GM12875 (cell line): Measurements from ENCODE around the gene VAV3.

Source experiments
- H3K4me3 ChIP-seq: one replicate; pipeline ENCODE4 v1.5.1; 2011; ENCODE audit warnings: low read depth, low read length, control low read depth
- CTCF ChIP-seq: IDR thresholded peaks from 2 replicates; pipeline ENCODE4 v1.5.1; 2011; ENCODE audit warnings: low read depth, mild to moderate bottlenecking, control low read depth, inconsistent platforms, low read length, moderate library complexity, borderline replicate concordance; ENCODE audit not compliant: insufficient read depth

Gene VAV3

GRCh38 chr1:107536266-107536665, 428.7 kb downstream of the VAV3 start:
- no peak overlapping the region for H3K4me3 ChIP-seq
- TF ChIP-seq CTCF, result no peak

- H3K4me3 ChIP-seq, result no peak overlapping the region
- TF ChIP-seq CTCF, result no peak
Measured at GRCh38 chr1:107535091-107535490, 429.9 kb downstream of the VAV3 start.

- no peak for TF ChIP-seq CTCF
- H3K4me3 ChIP-seq, result no peak overlapping the region
Measured at GRCh38 chr1:107534632-107535031, 430.3 kb downstream of the VAV3 start.

GRCh38 chr1:107533436-107533835, 431.5 kb downstream of the VAV3 start:
- TF ChIP-seq CTCF, result no peak
- no peak overlapping the region for H3K4me3 ChIP-seq

GRCh38 chr1:107532318-107532717, 432.7 kb downstream of the VAV3 start:
- TF ChIP-seq CTCF, result no peak
- H3K4me3 ChIP-seq, result no peak overlapping the region

GRCh38 chr1:107531065-107531908, 433.7 kb downstream of the VAV3 start:
- no peak for TF ChIP-seq CTCF
- H3K4me3 ChIP-seq, result no peak overlapping the region

GRCh38 chr1:107530543-107530942, 434.4 kb downstream of the VAV3 start:
- TF ChIP-seq CTCF, result no peak
- no peak overlapping the region for H3K4me3 ChIP-seq
